ENCODE measurements around the gene VPS13D.

DNA sequence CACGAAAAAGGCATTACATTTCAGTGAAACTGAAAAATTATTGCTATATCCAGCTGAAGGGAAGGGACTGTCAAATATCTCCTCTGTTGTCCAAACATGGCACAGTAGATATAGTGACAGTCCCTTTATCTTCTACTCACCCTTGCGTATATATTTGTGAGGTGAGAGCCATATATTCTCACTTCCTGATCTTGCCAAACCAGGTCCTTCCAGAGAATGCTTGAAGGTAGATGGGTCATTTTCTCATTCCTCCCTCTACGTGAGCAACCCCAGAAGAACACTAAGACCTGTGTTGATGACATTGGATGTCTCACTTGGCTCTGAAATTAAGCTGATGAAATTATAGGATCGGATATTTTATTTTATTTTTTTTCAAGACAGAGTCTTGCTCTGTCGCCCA lies 237.0 kb downstream of the VPS13D start:
- TF ChIP-seq POLR2A (IDR thresholded peaks at IDR 0.05) (no peak), CTCF (IDR thresholded peaks at IDR 0.05) (no peak)

Measured in thyroid gland (tissue), 4 donors.